ENCODE measurements around the gene CCDC188.
A peak's percentile ranks its signal among the peaks of the same experiment; 100 is the strongest.

Gene CCDC188

DNA sequence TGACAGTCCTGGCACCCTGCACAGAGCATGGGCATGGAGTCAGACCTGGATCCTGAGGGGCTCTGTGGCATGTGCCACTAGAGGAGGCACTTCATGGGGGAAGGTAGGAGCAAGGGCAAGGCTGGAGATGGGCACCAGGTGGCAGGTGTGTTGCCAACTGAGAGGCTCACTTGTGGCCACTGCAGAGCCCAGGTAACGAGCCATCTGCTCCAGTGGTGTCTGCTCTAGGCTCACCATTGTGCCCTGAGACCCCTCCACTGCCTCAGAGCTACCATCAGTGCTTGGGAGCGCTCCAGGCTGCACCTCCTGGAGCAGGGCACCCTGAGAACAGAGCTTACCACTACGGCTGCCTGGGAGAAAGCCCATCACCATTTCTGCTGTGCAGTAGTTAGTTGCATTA, 20.5 kb downstream of the CCDC188 start:
- Histone ChIP-seq H3K9ac (ENCODE audit: low read depth, low read length) (no peak overlapping the region), H3K27me3 (ENCODE audit: control insufficient read depth, insufficient read depth, low read length) (no peaks in the 10 kb centered on the region), H3K27ac (ENCODE audit: low read depth, low read length) (no peak overlapping the region), H3K4me3 (ENCODE audit: low read depth, low read length) (peak overlapping the region; percentile 75; the same call in 1 of the 2 replicates), H3K4me1 (ENCODE audit: control insufficient read depth, insufficient read depth, low read length) (no peaks in the 10 kb centered on the region), H3K9me3 (ENCODE audit: control insufficient read depth, insufficient read depth, low read length) (no peaks in the 10 kb centered on the region), H3K36me3 (ENCODE audit: control insufficient read depth, insufficient read depth, low read length) (peaks cover 28% of the 10 kb centered on the region)

DNA sequence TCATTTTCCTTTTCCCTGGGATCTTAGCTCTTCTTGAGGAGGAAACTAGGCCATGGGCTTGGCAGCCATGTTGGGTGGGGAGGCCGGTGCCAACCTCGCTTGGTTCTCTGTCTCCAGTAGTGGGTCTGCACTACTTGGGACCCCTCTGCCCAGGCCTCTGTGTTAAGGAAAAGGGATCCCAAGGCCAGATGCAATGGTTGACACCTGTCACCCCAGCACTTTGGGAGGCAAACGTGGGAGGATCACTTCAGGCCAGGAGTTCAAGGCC, 21.2 kb downstream of the CCDC188 start:
- no peak overlapping the region for H3K4me3 ChIP-seq (ENCODE audit: low read depth, low read length)
- H3K9ac ChIP-seq (ENCODE audit: low read depth, low read length), result no peak overlapping the region
- peaks cover 34% of the 10 kb centered on the region for H3K36me3 ChIP-seq (ENCODE audit: control insufficient read depth, insufficient read depth, low read length)
- no peak overlapping the region for H3K27ac ChIP-seq (ENCODE audit: low read depth, low read length)
- H3K9me3 ChIP-seq (ENCODE audit: control insufficient read depth, insufficient read depth, low read length), result no peaks in the 10 kb centered on the region
- no peaks in the 10 kb centered on the region for H3K4me1 ChIP-seq (ENCODE audit: control insufficient read depth, insufficient read depth, low read length)
- H3K27me3 ChIP-seq (ENCODE audit: control insufficient read depth, insufficient read depth, low read length), result no peaks in the 10 kb centered on the region

DNA sequence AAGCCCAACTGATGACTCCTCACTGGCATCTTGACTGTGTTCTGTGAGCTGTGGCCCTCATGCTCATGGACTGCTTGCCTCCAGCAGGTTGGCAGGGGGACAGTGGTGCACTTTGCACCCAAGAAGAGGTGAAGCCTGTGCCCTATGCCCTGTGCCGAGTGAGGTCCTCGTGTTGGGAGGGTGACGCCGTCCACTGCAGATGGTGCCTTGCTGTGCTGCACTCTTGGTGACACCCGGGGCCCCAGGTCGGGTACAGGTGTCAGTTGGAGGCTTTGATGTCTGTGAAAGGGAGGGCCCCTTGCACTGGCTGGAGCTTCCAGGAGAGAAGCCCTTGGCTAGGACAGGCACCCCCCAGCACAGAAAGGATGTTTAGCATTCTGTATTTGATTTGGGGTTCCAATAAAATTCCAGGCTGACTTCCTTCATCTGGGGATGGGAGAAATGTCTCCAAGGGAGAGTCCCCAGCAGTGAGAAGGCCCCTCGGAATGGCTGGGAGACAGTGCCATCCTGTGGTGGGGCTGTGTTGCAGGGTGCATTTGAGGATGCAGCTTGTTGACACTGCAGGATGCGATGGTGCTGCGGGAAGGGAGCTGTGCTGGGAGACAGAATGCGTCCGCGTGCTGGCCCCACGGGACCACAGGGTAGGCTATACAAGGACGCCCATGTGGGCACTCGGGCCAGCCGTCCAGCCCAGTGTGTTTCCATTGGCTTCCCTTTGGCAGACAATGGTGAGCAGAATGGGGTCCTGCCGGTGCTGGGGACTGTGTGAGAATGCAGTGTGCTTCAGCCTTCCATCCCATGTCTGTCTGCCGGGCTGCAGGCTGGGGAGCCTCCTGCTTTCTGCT, 21.7 kb downstream of the CCDC188 start:
- H3K9ac ChIP-seq (ENCODE audit: low read depth, low read length), result no peak overlapping the region
- H3K9me3 ChIP-seq (ENCODE audit: control insufficient read depth, insufficient read depth, low read length), result no peaks in the 10 kb centered on the region
- H3K4me1 ChIP-seq (ENCODE audit: control insufficient read depth, insufficient read depth, low read length), result no peaks in the 10 kb centered on the region
- peak overlapping the region; percentile 9 for H3K27ac ChIP-seq (ENCODE audit: low read depth, low read length)
- H3K27me3 ChIP-seq (ENCODE audit: control insufficient read depth, insufficient read depth, low read length), result no peaks in the 10 kb centered on the region
- H3K4me3 ChIP-seq (ENCODE audit: low read depth, low read length), result no peak overlapping the region
- peaks cover 40% of the 10 kb centered on the region for H3K36me3 ChIP-seq (ENCODE audit: control insufficient read depth, insufficient read depth, low read length)

DNA sequence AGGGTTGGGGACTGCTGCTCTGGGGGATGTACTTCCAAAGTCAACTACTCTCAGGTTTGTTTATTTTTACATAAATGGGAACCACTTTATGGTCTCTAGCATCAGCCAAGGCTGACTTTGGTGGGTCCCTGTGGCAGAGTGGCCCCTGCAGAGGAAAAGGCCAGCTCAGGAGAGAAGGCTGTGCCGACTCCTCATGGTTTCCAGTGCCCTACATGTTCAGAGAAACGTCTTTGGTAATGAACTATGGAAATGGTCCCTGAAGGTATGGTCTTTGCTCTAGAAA, 22.3 kb downstream of the CCDC188 start:
- Histone ChIP-seq H3K27me3 (ENCODE audit: control insufficient read depth, insufficient read depth, low read length) (no peaks in the 10 kb centered on the region), H3K27ac (ENCODE audit: low read depth, low read length) (peak overlapping the region; percentile 47), H3K36me3 (ENCODE audit: control insufficient read depth, insufficient read depth, low read length) (peaks cover 45% of the 10 kb centered on the region), H3K9me3 (ENCODE audit: control insufficient read depth, insufficient read depth, low read length) (no peaks in the 10 kb centered on the region), H3K4me3 (ENCODE audit: low read depth, low read length) (no peak overlapping the region), H3K9ac (ENCODE audit: low read depth, low read length) (no peak overlapping the region), H3K4me1 (ENCODE audit: control insufficient read depth, insufficient read depth, low read length) (no peaks in the 10 kb centered on the region)

DNA sequence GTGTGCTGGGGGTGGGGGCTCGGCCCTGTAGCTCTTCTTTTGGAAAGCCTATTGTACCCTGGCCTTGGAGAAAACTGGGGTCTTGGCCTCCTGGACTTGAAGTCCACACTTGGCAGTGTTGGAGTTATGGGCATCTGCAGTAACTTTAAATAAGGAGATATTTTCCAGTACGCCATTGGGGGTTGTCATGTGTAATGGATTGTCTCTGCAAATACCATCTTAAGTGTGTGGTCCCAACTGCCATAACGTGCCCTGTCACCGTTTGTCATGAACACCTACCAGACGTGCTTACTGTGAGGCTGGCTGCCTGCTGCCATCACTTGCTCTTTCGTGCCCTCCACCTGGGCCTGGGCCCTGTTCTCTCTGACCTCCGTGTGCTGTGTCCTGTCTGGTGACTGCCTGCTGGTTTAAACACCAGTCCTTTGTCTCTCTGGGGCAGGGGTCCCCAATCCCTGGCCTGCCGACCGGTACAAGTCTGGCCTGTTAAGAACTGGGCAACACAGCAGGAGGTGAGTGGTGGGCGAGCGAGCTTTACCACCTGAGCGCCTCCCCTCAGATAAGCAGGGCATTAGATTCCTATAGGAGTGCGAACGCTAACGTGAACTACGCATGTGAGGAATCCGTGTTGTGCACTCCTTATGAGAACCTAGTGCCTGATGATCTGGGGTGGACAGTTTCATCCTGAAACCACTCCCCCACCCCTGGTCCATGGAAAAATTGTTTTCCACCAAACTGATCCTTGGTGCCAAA, 22.8 kb downstream of the CCDC188 start:
- Histone ChIP-seq H3K4me3 (ENCODE audit: low read depth, low read length) (no peak overlapping the region), H3K27me3 (ENCODE audit: control insufficient read depth, insufficient read depth, low read length) (no peaks in the 10 kb centered on the region), H3K9me3 (ENCODE audit: control insufficient read depth, insufficient read depth, low read length) (no peaks in the 10 kb centered on the region), H3K27ac (ENCODE audit: low read depth, low read length) (peak overlapping the region; percentile 47), H3K9ac (ENCODE audit: low read depth, low read length) (no peak overlapping the region), H3K4me1 (ENCODE audit: control insufficient read depth, insufficient read depth, low read length) (no peaks in the 10 kb centered on the region), H3K36me3 (ENCODE audit: control insufficient read depth, insufficient read depth, low read length) (peaks cover 49% of the 10 kb centered on the region)

DNA sequence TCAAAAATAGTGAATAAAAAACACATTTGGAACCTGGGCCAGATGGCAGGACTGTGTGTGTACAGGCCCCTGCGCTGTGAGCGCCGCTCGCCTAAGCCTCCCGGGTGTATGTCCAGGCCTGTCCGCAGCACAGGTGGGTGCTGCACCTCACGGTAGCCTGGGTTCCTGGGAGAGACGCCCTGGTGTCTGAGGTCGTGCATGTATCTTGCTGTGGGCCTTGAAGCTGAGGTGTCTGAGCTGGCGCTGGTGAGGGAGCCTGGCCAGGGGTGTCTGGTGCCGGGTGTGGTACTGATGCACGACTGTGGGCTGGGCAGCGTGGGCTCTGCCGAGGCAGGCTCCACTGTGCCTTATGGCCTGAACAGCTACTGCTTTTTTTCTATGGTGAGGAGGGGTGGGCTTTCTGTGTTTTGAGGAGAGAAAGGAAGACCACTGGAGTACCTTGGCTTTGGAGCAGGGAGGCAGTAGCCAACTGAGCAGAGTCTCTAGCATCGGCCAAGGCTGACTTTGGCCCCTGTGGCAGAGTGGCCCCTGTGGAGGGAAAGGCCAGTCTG, 23.5 kb downstream of the CCDC188 start:
- H3K4me3 ChIP-seq (ENCODE audit: low read depth, low read length), result no peak overlapping the region
- H3K27ac ChIP-seq (ENCODE audit: low read depth, low read length), result peak overlapping the region; percentile 47
- no peaks in the 10 kb centered on the region for H3K9me3 ChIP-seq (ENCODE audit: control insufficient read depth, insufficient read depth, low read length)
- H3K4me1 ChIP-seq (ENCODE audit: control insufficient read depth, insufficient read depth, low read length), result no peaks in the 10 kb centered on the region
- H3K27me3 ChIP-seq (ENCODE audit: control insufficient read depth, insufficient read depth, low read length), result no peaks in the 10 kb centered on the region
- H3K9ac ChIP-seq (ENCODE audit: low read depth, low read length), result no peak overlapping the region
- H3K36me3 ChIP-seq (ENCODE audit: control insufficient read depth, insufficient read depth, low read length), result peaks cover 52% of the 10 kb centered on the region

DNA sequence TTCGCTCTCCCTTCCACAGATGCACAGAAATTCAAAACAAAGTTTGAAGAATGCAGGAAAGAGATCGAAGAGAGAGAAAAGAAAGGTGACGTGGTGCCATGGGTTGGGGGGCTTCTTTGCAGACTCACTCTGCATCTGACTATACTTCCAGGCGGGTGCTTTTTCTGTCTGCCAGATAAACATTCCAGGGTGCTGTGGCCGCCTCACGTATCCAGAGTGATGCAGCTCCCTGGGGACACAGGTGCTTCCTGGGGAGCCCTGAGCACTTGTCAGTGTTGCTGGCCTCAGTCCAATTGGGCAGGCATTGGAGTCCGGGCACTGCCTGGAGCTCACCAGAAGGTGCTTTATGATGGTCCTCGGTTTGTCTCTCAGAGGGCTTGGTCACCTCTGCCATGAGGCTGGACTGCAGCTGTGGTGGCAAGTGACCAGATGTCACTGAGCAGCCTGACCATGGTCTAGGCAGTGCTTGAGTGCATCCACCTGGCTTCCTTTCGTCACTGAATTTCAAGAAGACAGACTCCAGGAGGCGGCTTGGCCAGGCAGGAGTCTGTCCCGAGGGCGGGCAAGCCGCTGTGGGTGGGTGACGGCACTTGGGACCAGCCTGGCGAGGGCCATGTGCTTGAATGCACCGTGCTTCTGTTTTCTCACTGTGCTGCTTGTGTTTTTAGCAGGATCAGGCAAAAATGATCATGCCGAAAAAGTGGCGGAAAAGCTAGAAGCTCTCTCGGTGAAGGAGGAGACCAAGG, 24.4 kb downstream of the CCDC188 start:
- Histone ChIP-seq H3K4me3 (ENCODE audit: low read depth, low read length) (no peak overlapping the region), H3K27ac (ENCODE audit: low read depth, low read length) (no peak overlapping the region), H3K9ac (ENCODE audit: low read depth, low read length) (no peak overlapping the region), H3K4me1 (ENCODE audit: control insufficient read depth, insufficient read depth, low read length) (no peaks in the 10 kb centered on the region), H3K27me3 (ENCODE audit: control insufficient read depth, insufficient read depth, low read length) (no peaks in the 10 kb centered on the region), H3K36me3 (ENCODE audit: control insufficient read depth, insufficient read depth, low read length) (peaks cover 61% of the 10 kb centered on the region), H3K9me3 (ENCODE audit: control insufficient read depth, insufficient read depth, low read length) (no peaks in the 10 kb centered on the region)

DNA sequence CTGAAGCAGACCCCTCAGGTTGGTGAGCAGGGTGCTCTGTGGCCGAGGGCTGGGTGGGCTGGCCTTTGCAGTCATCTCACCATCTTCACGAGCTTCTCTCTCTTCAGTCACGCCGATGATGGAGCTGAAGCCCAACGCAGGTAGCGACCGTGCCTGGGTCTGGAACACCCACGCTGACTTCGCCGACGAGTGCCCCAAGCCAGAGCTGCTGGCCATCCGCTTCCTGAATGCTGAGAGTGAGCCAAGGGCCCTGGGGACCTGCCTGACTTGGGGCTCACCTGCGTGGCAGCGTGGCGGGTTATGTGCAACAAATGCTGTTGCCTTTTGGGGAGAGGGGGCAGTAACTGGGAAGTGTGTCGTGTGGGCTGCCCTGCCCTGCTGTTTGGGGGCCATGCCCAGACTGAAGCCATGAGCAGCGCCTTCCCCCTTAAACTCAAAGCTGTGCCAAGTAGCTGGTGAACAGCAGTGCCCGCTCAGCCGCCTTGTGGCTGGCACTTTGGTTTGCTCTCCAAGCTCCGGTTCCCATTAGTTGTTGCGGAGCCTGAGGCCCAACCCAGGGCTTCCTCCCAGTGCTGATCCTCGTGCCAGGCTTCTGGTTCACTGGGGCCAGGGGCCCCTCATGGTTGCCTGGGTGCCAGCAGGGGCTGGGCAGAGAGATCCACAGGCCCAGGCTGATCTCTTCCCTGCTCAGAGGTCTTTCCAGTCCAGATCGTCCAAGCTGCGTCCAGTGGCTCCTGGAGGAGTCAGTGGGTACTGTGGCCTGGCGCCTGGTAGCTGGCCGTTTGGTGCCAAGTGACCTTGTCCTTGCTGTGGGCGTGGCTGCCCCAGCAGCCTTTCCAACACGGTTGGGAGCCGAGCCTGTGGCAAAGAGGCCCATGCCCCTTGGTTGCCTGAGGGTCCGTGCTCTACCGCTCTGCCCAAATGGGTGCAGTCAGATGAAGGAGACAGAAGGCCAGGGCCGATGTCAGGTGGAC, 25.4 kb downstream of the CCDC188 start:
- Histone ChIP-seq H3K9ac (ENCODE audit: low read depth, low read length) (no peak overlapping the region), H3K36me3 (ENCODE audit: control insufficient read depth, insufficient read depth, low read length) (peaks cover 71% of the 10 kb centered on the region), H3K27me3 (ENCODE audit: control insufficient read depth, insufficient read depth, low read length) (no peaks in the 10 kb centered on the region), H3K9me3 (ENCODE audit: control insufficient read depth, insufficient read depth, low read length) (no peaks in the 10 kb centered on the region), H3K4me3 (ENCODE audit: low read depth, low read length) (no peak overlapping the region), H3K27ac (ENCODE audit: low read depth, low read length) (no peak overlapping the region), H3K4me1 (ENCODE audit: control insufficient read depth, insufficient read depth, low read length) (no peaks in the 10 kb centered on the region)

DNA sequence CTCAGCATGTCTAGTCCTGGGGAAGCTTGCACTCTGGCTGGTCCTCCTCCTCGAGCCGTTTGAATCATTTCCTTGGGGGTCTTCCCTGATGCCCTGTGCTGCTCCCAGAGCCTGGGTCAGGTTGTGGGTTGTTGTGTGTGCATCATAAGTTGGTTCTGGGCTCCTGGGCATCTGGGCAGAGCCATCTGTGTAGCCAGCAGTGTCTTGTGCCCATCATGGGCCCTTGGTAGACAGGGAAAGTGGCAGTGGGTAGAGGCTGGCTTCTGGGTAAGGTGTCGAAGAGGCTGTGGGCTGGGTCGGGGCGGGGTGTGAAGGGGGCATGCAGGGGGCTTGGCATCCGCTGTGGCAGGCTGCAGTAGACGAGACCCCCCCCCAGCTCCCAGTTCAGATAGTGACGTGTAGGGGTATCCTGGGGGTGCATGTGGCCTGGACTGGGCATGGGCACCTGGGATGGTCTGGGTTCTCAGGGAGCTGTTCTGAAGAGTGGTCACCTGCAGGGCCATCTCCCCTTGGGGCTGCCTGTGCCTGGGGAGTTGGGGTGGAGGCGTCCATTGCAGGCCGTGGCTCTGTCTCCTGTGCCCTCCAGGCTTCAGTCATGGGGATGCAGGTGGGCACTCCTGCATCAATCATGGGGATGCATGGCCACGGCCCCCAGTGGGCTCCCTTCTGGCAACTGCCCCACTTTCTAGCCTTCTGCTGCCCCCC, 26.6 kb downstream of the CCDC188 start:
- H3K27me3 ChIP-seq (ENCODE audit: control insufficient read depth, insufficient read depth, low read length), result no peaks in the 10 kb centered on the region
- H3K27ac ChIP-seq (ENCODE audit: low read depth, low read length), result no peak overlapping the region
- H3K9ac ChIP-seq (ENCODE audit: low read depth, low read length), result no peak overlapping the region
- H3K4me1 ChIP-seq (ENCODE audit: control insufficient read depth, insufficient read depth, low read length), result no peaks in the 10 kb centered on the region
- no peaks in the 10 kb centered on the region for H3K9me3 ChIP-seq (ENCODE audit: control insufficient read depth, insufficient read depth, low read length)
- H3K4me3 ChIP-seq (ENCODE audit: low read depth, low read length), result no peak overlapping the region
- H3K36me3 ChIP-seq (ENCODE audit: control insufficient read depth, insufficient read depth, low read length), result peaks cover 84% of the 10 kb centered on the region
